B cell (primary cell): ENCODE results near the gene SYTL4. TPM values are rescaled to one million over a fixed set of nuclear protein-coding genes. Genes with fewer than 3 reads are reported as not detected.

Source experiments
- ATAC-seq: fragments of 200-7000 bp; cut with Tn5 transposase; one replicate; pipeline ENCODE4 v1.10.0; 2021; ENCODE audit warnings: low read depth, mild to moderate bottlenecking, moderate number of reproducible peaks, moderate library complexity
- CTCF ChIA-PET: fragments of 350-600 bp; sonication (Branson Sonifier 250); formaldehyde crosslinking; loops from one replicate; lab custom pipeline; 2021; ENCODE audit warnings: antibody characterized with exemption, inconsistent platforms; lab: Charles Lee
- POLR2A ChIA-PET: fragments of 350-600 bp; sonication (Branson Sonifier 250); formaldehyde crosslinking; loops from one replicate; lab custom pipeline; 2021; ENCODE audit warnings: antibody characterized with exemption; lab: Charles Lee
- DNase-seq: peaks from one replicate; pipeline ENCODE4 v3.0.0; 2013
- H2AFZ ChIP-seq: 2 replicates; pipeline ENCODE4 v1.6.1; 2012; ENCODE audit warnings: mild to moderate bottlenecking, low read depth, low read length; ENCODE audit not compliant: insufficient read depth, poor library complexity, severe bottlenecking
- H3K27ac ChIP-seq, 2 donors: 1 replicate in 1 of 2; 2 replicates in 1 of 2; pipeline ENCODE4 v1.5.1; 2012 to 2013; ENCODE audit warnings: low read length in 2 of 2, mild to moderate bottlenecking in 2 of 2, moderate library complexity in 1 of 2
- H3K27me3 ChIP-seq, 4 experiments: fragments of 200-600 bp in 1 of 4; sonication (generic) in 1 of 4; replicated peaks in 1 of 4; 1 replicate in 2 of 4; 2 replicates in 2 of 4; pipeline versions ENCODE4 v1.6.1 to v1.7.0; 2013 to 2016; ENCODE audit warnings: low read length in 3 of 4, mild to moderate bottlenecking in 2 of 4, mixed read lengths in 1 of 4, moderate library complexity in 1 of 4; ENCODE audit not compliant: insufficient read depth in 4 of 4, control insufficient read depth in 3 of 4; ENCODE audit errors: control extremely low read depth in 1 of 4
- H3K36me3 ChIP-seq, 2 experiments: replicated peaks in 1 of 2; 1 replicate in 1 of 2; 2 replicates in 1 of 2; pipeline versions ENCODE4 v1.6.1 to v1.7.1; 2013; ENCODE audit warnings: low read length in 1 of 2; ENCODE audit not compliant: insufficient read depth in 2 of 2, control insufficient read depth in 1 of 2; ENCODE audit errors: control extremely low read depth in 1 of 2, extremely low read depth in 1 of 2
- H3K4me1 ChIP-seq, 2 donors: fragments of 200-600 bp in 1 of 2; sonication (generic) in 1 of 2; 1 replicate in 1 of 2; 2 replicates in 1 of 2; pipeline versions ENCODE4 v1.5.1 to v1.6.1; 2013 to 2017; ENCODE audit warnings: low read length in 2 of 2; ENCODE audit not compliant: control insufficient read depth in 2 of 2, insufficient read depth in 2 of 2
- H3K4me2 ChIP-seq: replicated peaks from 2 replicates; pipeline ENCODE3; 2012; ENCODE audit warnings: mild to moderate bottlenecking, low read depth, low read length; ENCODE audit not compliant: poor library complexity, severe bottlenecking
- H3K4me3 ChIP-seq, 5 experiments: fragments of 200-600 bp in 1 of 5; sonication (generic) in 1 of 5; 1 replicate in 3 of 5; 2 replicates in 2 of 5; pipeline versions ENCODE4 v1.5.1 to v1.7.0; 2011 to 2016; ENCODE audit warnings: low read length in 4 of 5, mild to moderate bottlenecking in 4 of 5, low read depth in 2 of 5, control low read depth in 1 of 5, moderate library complexity in 1 of 5; ENCODE audit not compliant: insufficient read depth in 1 of 5; ENCODE audit errors: control extremely low read depth in 1 of 5, extremely low read depth in 1 of 5
- H3K79me2 ChIP-seq: fragments of 200-600 bp; sonication (generic); one replicate; pipeline ENCODE4 v1.6.0; 2016; ENCODE audit warnings: low read length; ENCODE audit not compliant: control insufficient read depth, insufficient read depth
- H3K9ac ChIP-seq: fragments of 200-600 bp; sonication (generic); 2 replicates; pipeline ENCODE4 v1.6.1; 2017; ENCODE audit warnings: mild to moderate bottlenecking, low read length, moderate library complexity
- H3K9me3 ChIP-seq, 3 donors: one replicate each; pipeline versions ENCODE4 v1.6.1 to v1.7.1; 2013; ENCODE audit warnings: low read length in 2 of 3; ENCODE audit not compliant: control insufficient read depth in 2 of 3, insufficient read depth in 1 of 3; ENCODE audit errors: control extremely low read depth in 1 of 3
- H4K20me1 ChIP-seq: 2 replicates; pipeline ENCODE4 v1.6.0; 2012; ENCODE audit warnings: mild to moderate bottlenecking, low read length; ENCODE audit not compliant: insufficient read depth, control insufficient read depth, poor library complexity, severe bottlenecking
- H3K27ac Mint-ChIP-seq: one replicate; pipeline ENCODE4 v1.8.0; 2021; ENCODE audit warnings: mixed read lengths
- H3K27me3 Mint-ChIP-seq: one replicate; pipeline ENCODE4 v1.8.0; 2021; ENCODE audit warnings: mixed read lengths
- H3K4me1 Mint-ChIP-seq: one replicate; pipeline ENCODE4 v1.8.0; 2021; ENCODE audit warnings: mixed read lengths
- H3K4me3 Mint-ChIP-seq: one replicate; pipeline ENCODE4 v1.8.0; 2021; ENCODE audit warnings: mixed read lengths
- H3K9me3 Mint-ChIP-seq: one replicate; pipeline ENCODE4 v1.8.0; 2022; ENCODE audit warnings: mixed read lengths; ENCODE audit not compliant: insufficient read depth
- CTCF ChIP-seq: fragments of 200-600 bp; IDR thresholded peaks from one replicate; pipeline ENCODE4 v1.8.0; 2022; ENCODE audit warnings: antibody characterized with exemption, mild to moderate bottlenecking
- EZH2 ChIP-seq: IDR thresholded peaks from 2 replicates; pipeline ENCODE4 v1.6.1; 2012; ENCODE audit warnings: borderline replicate concordance, low read depth, mild to moderate bottlenecking, moderate library complexity, low read length; ENCODE audit not compliant: insufficient read depth, poor library complexity, severe bottlenecking
- WGBS: methylation state at CpG from one replicate; pipeline ENCODE4 v1.1.5; 2013; ENCODE audit warnings: missing lambda C conversion rate; ENCODE audit not compliant: insufficient coverage; 5-methylcytosine and 5-hydroxymethylcytosine counted together
- intact Hi-C: fragments of 100-400 bp; cut with micrococcal nuclease; formaldehyde crosslinking; loops from one replicate; pipeline ENCODE4 v1.10.0; 2022
- polyA plus RNA-seq: library from polyadenylated mRNA; depleted of rRNA; stranded (reverse); fragments of >200 nt; gene quantifications from 2 replicates; pipeline ENCODE4 v1.2.3, GENCODE V29; 2012
- total RNA-seq, 2 donors: library from RNA; stranded (reverse); fragments of 120-200 nt in 1 of 2; gene quantifications; 1 replicate in 1 of 2; 2 replicates in 1 of 2; pipeline versions ENCODE4 v1.2.3 to v1.2.4, GENCODE V29; 2013 to 2022

The SYTL4 gene
- total and polyA plus RNA-seq, 2 donors (not counting 1 experiment from before 2014, with no cell fraction given), result 0.16 TPM; not detected in 1

- H3K4me1 ChIP-seq, result no peaks in the 10 kb centered on the region
- no peak for ATAC-seq
- H3K9ac ChIP-seq, result no peak overlapping the region
- Mint-ChIP-seq H3K4me1 (peaks cover 7% of the 10 kb centered on the region), H3K9me3 (no peaks in the 10 kb centered on the region), H3K4me3 (no peak overlapping the region), H3K27ac (no peak overlapping the region), H3K27me3 (peaks cover 18% of the 10 kb centered on the region)
- TF ChIP-seq CTCF (no peak), EZH2 (no peak)
- no peak overlapping the region for H3K27ac ChIP-seq
- H3K4me2 ChIP-seq, result no peak overlapping the region
- WGBS, result no CpG with 5 or more reads among the region's 3 CpGs
- POLR2A ChIA-PET, result no interaction called here
- H2AFZ ChIP-seq, result no peak overlapping the region
- H3K79me2 ChIP-seq, result no peaks in the 10 kb centered on the region
- H3K4me3 ChIP-seq, result no peak overlapping the region
- no peaks in the 10 kb centered on the region for H3K27me3 ChIP-seq
- H3K9me3 ChIP-seq, result no peaks in the 10 kb centered on the region
- DNase-seq, result no peak
- no peaks in the 10 kb centered on the region for H3K36me3 ChIP-seq
- CTCF ChIA-PET, result interaction anchor here (0.8 kb wide), 1 partner anchor 17 kb away, joined by 4 read pairs; no protein-coding TSS in a partner anchor
- no peaks in the 10 kb centered on the region for H4K20me1 ChIP-seq
- intact Hi-C loops, result no loop called here
Observed at GRCh38 chrX:100654261-100654660, 77.7 kb downstream of the SYTL4 start.

DNA sequence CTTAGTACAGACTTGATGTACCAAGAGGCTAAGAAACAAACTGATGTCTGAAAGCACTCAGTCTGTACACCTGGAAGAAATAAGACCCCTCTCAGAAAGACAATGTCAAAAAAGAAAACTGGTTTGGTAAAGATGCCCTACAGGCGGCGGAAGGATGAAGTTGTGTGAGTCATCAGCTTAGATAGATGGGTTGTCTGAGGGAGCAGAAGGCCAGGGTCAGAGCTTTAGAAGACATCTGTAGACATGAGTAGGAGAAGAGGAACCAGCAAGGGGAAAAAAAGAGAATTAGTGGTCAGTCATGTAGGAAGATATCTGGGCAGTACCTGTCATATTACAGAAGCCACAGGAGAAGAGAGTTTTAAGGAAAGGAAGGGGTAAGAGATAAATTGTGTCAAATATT is 79.7 kb downstream of the SYTL4 start:
- Mint-ChIP-seq H3K9me3 (no peaks in the 10 kb centered on the region), H3K4me1 (no peaks in the 10 kb centered on the region), H3K4me3 (no peak overlapping the region), H3K27ac (no peak overlapping the region), H3K27me3 (peaks cover 11% of the 10 kb centered on the region)
- CTCF ChIA-PET, result interaction anchor here (1.2 kb wide), 1 partner anchor 19 kb away, joined by 3 read pairs; no protein-coding TSS in a partner anchor
- POLR2A ChIA-PET, result no interaction called here
- Histone ChIP-seq H3K4me1 (no peaks in the 10 kb centered on the region), H3K4me2 (no peak overlapping the region), H4K20me1 (no peaks in the 10 kb centered on the region), H3K27me3 (no peaks in the 10 kb centered on the region), H3K27ac (no peak overlapping the region), H3K9ac (no peak overlapping the region), H3K79me2 (no peaks in the 10 kb centered on the region), H3K36me3 (no peaks in the 10 kb centered on the region), H3K4me3 (no peak overlapping the region), H3K9me3 (no peaks in the 10 kb centered on the region), H2AFZ (no peak overlapping the region)
- intact Hi-C loops, result no loop called here
- WGBS, result no CpG with 5 or more reads among the region's 2 CpGs
- ATAC-seq (no peak), DNase-seq (no peak)
- TF ChIP-seq EZH2 (no peak), CTCF (no peak)
